ENCODE measurements around the gene PCED1B.

PCED1B gene

DNA sequence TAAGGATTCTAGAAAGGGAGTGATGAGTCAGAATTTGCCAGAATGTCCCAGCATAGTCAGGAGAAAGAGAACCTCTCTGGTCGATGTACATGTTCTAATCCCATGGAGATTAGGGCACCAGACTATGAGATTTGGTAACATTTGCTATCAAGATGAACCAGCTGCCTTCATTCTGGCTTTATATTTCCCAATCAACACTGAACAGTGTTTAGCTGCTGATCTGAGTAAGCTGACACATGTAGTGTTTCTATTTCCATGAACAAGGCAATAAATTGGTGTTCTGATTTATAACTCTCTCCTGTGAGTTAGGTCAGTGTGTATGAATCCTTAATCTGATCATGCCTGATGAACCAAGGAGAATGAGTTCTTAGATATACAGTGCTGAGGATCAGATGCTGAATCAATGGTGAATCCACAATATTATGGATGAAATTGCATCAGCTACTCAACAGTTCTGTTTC lies 158.4 kb downstream of the PCED1B start:
- DNase-seq (ENCODE audit: low spot score), result no peak

DNA sequence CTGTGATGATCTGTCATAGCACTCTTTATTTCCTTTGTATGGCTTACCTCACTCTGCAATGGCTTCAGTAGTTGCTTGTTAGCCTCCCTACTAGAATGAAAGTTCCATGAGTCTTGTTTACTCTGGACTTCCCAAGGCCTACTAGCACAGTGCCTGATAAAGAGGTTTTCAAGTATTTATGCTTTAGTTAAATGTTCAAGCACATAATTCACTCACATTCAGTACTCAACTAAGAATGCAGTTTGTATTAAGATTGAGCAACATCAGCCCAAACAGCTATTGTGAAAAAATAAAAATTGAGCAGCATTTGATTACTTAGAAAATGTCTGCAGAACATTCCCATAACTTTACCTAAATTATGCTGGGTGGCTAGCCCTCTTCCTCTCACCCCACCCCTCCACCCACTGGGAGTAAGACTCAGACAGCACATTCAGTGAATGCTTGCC lies 159.3 kb downstream of the PCED1B start:
- DNase-seq (ENCODE audit: low spot score), result no peak

- DNase-seq (ENCODE audit: low spot score), result no peak
These were observed 163.0 kb downstream of the PCED1B start for GRCh38 chr12:47242426-47242825.

DNA sequence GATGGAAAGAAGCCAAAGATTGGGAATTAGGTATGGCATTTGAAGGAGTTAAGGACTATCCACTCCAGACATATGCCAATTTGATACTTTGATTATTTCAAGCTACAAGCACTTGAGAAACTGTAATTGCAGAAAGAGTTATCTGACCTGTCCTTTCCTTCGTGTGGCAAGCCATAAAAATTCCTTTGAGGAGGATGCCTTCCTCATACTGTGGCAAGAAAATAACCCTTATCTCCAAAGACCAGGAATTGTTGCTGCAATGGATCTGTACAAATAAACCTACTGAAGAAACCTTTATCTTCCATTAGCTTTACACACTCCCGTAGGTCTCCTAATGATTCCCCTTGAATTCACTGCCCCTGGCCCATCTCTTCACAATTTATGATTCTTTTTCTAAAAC lies 165.4 kb downstream of the PCED1B start:
- no peak for DNase-seq (ENCODE audit: low spot score)

DNA sequence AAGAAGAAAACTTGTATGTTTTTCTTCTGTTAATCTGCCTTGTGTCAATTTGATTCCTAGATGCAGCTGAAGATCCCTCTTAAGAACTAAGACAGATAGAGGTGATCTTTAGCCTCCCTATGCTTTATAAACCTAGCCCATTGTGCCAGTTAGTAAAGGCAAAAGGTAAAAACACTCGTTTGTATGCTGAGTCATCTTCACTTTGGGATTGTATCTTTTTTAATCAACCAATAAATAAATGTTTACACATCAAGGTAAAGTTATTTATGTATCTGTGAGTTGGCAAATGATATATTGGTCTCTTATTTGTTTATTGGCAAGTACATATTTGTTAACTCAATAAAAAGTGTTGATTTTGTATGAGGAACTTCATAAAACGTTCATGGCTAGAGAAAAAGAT lies 166.2 kb downstream of the PCED1B start:
- no peak for DNase-seq (ENCODE audit: low spot score)

- DNase-seq (ENCODE audit: low spot score), result peak; percentile 32
These were observed 168.0 kb downstream of the PCED1B start for GRCh38 chr12:47247418-47247817.

GRCh38 chr12:47249082-47249481 lies 169.7 kb downstream of the PCED1B start:
- DNase-seq (ENCODE audit: low spot score), result no peak

- DNase-seq (ENCODE audit: low spot score), result no peak
These were observed 170.4 kb downstream of the PCED1B start for GRCh38 chr12:47249719-47250357.

DNA sequence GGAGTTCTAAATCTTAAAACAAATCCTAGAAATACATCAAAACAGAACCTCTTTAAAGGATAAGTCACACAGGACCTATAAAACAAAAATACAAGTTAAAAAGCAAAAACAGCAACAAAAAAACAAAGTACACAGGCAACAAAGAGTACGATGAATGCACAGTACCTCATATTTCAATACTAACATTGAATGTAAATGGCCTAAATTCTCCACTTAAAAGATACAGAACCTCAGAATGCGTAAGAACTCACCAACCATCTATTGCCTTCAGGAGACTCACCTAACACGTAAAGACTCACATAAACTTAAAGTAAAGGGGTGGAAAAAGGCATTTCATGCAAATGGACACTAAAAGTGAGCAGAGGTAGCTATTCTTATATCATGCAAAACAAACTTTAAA lies 172.5 kb downstream of the PCED1B start:
- DNase-seq (ENCODE audit: low spot score), result no peak

- DNase-seq (ENCODE audit: low spot score), result no peak
These were observed 185.5 kb downstream of the PCED1B start for GRCh38 chr12:47264951-47265350.

DNA sequence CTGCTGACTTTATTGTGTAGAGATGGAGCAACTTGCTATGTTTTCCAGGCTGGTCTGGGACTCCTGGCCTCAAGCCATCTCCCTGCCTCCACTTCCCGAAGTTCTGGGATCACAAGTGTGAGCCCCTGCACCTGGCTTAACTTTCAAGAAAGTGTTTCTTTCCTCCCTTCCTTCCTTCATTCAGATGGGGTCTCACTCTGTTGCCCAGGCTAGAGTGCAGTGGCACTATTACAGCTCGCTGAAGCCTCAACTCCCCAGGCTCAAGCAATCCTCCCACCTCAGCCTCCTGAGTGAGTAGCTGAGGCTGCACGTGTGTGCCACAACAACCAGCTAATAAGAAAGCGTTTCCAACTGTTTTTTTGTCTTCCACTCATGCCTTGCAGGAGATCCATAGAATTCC lies 186.0 kb downstream of the PCED1B start:
- no peak for DNase-seq (ENCODE audit: low spot score)

DNA sequence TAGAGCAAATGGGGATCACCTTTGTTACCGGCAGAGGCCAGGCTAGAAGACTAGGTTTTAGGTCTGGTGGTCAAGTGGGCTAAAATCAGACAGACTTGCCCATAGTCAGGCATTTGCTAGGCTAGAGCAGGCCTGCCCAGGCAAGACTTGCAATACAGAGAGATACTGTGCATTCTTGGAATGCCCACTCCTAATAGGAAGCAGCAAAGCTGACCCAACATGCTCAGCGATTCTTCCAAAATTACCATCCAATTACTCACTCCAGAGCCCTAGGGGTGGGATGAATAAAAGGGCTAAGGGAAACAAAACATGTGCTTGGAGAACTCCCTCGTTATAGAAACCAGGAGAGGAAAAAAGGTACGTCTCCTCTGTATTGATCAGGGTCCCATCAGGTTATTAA lies 188.2 kb downstream of the PCED1B start:
- DNase-seq (ENCODE audit: low spot score), result no peak

GRCh38 chr12:47268501-47269454 lies 189.4 kb downstream of the PCED1B start:
- DNase-seq (ENCODE audit: low spot score), result no peak

DNA sequence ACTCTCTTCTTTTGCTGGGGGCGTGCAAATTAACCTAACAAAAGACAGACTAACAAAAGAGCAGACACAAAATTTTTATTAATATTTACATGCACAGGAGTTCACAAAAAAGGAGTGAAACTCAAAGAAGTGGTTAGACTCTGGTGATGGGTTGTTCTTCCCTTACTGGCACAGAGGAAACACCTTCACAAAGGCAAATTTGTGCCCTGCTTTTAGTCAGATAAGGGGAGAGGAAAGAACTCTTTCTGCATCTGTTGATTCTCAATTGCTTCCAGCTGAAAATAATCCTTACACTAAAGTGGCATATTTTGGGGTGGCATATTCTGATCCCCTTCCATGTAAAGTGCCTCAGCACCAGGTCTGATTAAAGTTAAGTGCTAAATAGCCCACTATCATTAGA lies 190.5 kb downstream of the PCED1B start:
- no peak for DNase-seq (ENCODE audit: low spot score)

DNA sequence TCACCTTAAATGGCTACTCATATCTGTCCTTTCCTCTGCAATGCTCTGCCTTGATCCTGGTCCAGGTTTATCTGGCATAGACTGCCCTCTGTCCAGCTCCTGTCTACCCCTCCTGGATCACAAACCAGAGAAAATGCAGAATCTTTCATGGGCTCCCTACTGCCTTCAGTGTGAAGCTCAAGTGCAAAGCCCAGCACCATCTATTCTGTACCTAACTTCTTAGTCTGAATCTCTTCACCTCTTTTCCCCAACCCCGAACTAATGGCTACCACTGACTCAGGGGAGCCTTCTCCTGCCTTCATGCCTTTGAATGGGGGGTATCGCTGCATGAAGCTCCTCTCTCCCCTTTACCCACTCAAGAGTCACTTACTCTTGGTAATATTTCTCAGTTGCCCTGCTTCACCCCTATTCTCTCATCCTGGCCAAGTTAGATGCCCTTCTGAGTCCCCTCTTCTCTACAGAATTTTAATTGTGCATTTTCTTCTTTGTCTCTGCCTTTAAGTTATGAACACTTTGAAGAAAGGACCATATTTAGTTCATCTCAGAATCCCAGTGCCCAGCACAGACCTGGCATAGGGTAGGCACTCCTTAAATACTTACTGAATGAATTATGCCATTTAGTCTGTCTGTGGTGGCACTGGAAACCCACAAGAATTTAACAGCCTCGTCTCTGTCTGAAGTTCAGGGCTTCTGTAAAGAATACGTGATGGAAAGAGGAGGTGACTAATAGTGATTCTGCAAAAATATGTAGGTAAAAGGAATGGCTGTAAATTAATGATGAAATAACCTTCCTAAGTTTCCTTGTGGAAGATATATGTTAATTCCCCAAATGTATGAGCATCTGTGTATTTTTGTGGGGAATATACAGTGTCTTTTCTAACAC lies 191.6 kb downstream of the PCED1B start:
- no peak for DNase-seq (ENCODE audit: low spot score)

DNA sequence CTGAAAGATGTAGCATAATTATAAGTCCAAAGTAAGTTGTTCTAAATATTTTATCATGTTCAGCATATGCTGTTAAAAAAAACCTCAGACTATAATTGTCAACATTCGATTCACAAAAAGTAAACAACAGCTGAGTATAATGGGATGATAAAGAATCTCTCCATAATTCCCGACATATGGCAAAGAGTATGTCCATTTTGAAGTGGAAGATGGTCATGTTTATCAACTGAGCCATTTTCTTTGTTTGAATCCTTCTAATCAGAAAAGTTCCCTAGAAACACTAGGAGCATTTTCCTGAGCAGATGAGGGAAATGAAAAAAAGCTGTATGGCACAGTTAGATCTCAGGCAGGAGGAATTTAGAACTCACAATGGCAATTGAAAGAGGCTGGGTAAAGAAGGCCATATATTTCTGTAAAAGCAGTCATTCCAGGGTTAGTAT lies 192.4 kb downstream of the PCED1B start:
- DNase-seq (ENCODE audit: low spot score), result no peak

DNA sequence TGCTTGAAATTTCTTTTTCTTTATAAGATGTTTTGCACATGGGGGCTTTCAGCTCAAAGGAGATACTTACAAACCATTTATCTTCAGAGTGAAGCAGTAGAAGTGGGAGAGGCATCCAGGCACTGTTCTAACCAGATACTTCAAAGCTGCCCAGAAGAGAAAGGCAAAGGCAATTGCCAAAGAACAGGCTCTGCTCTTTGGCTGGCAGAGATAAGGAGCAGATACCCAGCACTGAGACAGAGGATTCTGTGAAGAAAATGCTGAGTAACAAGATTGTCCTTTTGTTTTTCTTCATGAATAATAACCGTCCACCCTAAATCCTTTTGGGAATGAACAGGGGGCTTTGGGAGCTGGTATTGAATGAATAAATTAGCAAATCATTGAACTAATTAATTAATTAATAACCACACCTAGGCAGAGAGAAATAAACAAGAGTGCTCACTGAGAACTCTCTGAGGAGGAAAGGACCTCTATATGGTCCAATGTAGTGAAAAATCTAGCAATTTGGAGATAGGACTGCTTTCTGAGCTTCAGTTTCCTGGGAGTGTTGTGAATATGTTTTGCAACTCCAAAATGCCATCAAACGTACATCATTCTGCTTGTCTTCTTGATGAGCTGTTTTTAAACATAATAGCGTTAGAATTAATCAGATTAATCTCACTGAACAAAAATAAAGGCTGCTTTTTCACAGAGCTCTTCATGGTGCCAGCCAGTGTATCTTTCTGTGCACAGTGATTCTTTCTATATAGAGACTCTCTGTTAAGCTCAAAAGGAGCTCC lies 193.2 kb downstream of the PCED1B start:
- DNase-seq (ENCODE audit: low spot score), result no peak

- no peak for DNase-seq (ENCODE audit: low spot score)
These were observed 193.8 kb downstream of the PCED1B start for GRCh38 chr12:47273191-47273626.

DNA sequence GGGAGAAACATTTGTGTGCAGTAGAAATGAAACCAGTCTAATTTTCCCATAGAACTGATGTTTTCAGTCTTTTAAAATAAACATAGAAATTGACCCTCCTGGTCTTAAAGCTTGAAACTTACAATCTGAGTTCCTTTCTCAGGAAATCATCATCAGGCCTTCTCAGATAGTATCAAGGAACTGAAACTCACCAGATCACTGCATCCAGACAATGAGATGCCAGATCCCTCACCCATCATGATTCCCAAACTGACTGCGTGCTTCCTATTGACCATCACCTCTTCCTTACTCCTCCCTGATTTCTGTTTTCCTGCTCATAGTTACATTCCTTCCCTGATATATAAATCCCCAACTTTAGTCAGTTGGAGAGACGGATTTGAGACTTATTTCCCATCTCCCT lies 195.3 kb downstream of the PCED1B start:
- no peak for DNase-seq (ENCODE audit: low spot score)

DNA sequence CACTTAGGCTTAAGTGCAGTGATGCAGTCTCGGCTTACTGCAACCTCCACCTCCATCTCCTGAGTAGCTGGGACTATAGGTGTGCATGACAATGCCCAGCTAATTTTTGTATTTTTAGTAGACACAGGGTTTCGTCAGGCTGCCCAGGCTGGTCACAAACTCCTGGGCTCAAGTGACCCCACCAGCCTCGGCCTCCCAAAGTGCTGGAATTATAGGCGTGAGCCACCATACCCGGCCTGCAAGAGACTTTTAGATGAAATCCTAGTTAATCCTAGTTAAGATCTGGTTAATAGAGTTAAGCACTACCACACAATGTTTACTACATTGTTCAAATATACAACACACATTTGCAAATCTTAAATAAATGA lies 196.8 kb downstream of the PCED1B start:
- DNase-seq (ENCODE audit: low spot score), result no peak

GRCh38 chr12:47276621-47277309 lies 197.3 kb downstream of the PCED1B start:
- DNase-seq (ENCODE audit: low spot score), result no peak

All from iPS-NIHi11 (cell line).